CD4-positive, alpha-beta T cell treated with Interleukin-2 at 100 ng/mL for 4 hours (primary cell): ENCODE results near the gene THUMPD1.
"Not testable (repeated sequence)": the region's sequence is repeated elsewhere in the genome, so short reads cannot be mapped to it uniquely, and the experiment has no call there.

Experiments
- DNase-seq: peaks from one replicate; pipeline ENCODE4 v3.0.0-alpha.2; 2020; ENCODE audit warnings: low spot score

Gene THUMPD1

DNA sequence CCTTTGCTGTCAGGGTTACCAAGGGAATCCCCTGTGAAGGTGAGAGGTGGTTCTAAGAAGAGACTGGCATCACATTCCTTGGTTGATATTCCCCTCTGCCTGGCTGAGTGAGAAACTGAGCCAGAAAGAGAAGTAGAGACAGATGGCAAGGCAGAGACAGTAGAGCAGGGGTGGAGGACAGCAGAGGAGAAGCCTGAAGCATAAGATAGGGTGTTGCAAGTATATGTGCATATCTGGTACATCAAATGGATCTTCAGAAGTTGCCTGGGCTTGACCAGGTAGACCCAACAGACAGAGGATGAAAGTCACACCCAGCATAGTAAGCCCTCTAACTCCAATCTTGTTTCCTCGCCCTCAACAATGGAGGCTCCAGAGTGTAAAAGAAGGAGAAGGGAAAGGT lies 7.9 kb upstream of the THUMPD1 start:
- DNase-seq = no peak

DNA sequence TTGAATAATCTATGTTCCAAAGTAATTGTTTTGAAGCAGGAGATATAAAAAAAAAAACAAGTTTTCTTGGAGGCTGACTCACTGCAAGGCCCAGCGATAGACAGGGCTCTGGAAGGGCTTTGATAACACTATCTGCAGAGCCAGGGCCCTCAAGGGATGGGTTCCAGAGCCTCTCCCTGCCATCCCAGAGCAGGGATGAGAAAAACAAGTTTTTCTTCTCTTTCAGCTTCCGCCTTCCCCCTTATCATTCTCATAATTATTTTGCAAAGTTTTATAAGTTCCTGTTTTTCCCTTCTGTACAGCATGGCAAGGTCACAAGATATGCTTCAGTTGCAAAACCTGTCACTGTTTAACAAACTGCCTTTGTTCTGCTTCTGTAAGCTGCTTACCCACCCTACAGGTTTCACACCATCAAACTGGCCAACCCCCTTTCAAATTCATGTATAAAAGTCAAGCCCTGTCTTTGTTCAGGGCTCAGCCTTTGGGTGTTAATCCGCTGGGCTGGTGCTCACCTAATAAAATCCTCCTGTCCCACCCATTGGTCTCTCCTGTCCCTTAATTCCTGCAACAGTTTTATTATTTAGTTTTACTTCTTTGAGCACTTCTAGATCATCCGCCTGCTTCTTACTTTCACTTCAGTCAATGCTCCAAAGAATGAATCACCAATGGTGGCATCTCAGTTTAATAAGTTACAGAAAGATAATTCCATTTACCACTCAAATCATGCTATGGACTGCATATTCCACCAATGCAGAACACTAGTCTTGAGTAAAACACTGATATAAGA lies 5.6 kb upstream of the THUMPD1 start:
- no peak for DNase-seq

DNA sequence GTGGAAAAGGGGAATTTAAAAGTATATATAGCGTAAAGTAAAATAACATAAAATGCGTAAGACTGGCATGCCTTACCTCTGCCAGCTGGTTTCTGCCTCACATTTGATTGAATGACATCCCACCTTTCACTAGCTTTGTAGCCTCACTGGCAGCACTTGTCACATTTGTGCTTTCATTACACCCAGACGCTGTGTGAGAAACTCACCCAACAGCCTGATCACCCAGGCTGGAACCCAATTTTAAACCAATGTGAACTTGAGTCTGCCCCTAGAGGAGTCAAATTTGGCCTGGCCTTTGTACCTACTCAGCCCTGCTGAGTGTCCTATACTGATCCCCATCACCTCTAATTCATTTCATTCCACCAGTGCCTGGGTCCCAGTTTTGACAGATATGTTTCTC lies 4.8 kb upstream of the THUMPD1 start:
- no peak for DNase-seq

DNA sequence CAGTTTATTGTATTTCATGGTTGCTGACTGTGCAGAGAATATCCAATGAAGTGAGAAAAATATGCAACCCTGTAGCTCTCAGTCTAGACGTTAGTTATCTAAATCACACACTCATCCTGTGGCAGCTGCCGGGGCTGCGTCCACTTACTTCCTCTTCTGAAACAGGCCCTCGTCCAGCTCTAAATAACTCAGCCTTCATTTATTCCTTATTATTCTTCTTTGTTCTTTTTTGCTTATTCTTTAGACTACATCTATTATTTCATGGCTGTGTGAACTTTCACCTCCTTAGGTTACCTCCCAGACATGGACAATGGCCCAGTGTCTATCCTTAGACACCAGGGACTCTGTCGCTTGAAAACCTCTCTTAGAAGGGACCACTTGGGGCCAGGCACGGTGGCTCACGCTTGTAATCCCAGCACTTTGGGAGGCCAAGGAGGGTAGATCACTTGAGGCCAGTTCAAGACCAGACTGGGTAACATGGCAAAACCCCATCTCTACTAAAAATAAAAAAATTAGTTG lies 3.4 kb upstream of the THUMPD1 start:
- DNase-seq = no peak

DNA sequence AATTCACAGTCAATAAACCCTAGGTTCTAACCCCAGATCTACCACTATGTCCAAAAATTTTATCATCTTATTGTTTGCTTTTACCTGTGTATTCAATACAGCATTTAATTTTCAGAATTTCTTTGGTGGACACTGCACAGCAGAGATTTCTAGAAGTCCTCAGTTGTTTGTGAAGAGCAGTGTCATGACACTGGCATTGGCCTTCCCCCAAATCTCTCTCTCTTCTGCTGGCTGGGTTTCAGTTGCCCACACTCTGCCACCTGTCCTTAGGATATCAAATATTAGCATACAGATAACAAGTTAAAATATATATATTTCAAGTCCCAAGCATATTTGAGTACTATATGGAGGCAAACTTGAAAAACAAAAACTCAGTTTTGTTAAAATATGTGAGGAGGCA lies 2.0 kb upstream of the THUMPD1 start:
- DNase-seq = no peak

DNA sequence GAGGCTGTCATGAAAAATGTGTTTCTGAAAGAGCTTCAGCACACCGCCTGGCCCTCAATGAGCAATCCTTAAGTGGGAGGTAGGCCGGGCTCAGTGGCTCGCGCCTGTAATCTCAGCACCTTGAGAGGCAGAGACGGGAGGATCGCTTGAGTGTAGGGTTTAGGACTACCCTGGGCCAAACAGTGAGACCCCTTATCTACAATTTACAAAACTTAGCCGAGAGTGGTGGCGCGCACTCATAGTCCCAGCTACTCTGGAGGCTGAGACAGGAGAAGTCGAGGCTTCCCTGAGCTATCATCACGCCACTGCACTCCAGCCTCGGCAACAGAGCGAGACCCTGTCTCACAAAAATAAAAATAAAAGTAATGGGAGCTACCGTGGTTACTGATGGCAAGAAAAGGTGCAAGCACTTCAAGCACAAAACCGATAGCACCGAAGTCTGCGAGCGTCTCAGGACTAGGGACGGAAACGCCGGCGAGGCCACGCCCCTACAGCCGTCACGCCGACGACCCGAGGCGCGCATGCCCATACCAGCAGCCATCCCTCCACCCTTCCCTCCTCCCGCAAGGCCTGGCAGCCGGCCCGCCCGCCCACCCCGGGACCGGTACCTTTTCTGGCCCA lies 607 bp downstream of the THUMPD1 start:
- DNase-seq = peak; percentile 90

DNA sequence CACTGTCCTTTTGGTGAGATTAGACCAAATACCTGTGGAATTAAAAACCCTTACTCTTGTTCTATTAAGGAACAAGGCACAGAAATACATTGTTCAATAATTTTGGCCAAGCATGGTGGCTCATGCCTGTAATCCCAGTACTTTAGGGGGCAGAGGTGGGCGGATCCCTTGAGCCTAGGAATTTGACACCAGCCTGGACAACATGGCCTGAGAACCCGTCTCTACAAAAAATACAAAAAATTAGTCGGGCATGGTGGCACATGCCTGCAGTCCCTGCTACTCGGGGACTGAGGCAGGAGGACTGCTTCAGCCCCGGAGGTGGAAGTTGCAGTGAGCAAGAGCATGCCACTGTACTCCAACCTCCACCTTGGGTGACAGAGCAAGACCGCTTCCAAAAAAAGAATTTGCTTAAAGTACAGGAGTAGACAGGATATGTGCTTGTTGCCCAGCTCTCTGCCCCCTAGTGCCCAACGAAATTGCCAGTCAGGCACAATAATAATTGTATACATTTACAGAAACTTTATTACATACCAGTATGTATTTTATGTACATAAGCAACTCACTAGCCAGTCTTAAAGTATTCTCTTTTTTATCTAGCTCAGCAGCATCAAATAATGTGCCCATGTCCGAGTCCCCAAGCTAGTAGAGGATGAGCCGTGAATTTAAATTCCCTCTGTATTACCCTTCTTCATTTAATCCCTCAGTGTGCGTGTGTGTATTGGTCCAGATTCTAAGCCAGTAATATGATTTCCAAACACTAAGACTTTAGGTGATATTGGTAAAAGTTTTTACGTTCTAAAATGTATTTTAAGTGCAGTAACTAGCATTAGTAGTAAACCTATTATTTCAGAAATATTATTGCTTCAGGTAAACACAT lies 1.4 kb downstream of the THUMPD1 start:
- peak; percentile 27 for DNase-seq

DNA sequence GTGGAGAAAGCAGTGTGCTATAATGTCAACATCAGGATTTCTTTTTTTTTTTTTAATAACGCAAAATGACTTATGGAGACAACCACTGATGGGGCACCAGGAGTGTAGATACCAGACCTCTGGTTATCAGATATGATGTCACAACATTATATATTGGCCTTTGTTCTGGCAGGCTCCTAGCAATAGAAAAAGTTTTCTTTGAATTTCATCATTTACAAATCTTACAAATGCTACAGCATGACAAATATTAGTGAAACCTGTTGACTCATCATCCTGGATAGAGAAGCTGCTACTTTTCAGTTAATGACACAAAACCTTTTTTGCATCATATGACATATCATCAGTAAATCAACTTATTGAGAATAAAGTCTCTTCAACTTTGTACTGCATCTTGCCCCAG lies 6.1 kb downstream of the THUMPD1 start:
- no peak for DNase-seq

DNA sequence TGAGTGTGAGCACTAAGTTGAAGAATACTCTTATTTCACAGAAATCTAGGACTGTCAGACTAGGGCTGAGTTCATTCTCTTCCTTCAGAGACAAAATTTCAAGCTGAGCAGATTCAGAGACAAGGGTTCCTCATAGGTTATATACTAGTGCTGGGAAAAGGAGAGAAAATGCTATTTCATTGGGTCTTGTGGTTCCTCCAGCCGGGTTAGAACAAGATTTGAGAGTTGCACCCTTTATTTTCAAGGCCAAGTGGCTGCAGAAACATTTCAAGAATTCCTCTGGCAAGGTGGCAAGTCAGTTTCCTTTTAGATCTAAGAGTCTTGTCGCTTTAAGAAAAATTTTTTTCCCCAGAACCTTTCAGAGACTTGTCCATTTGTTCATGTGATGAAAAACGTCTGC lies 6.8 kb downstream of the THUMPD1 start:
- no peak for DNase-seq

DNA sequence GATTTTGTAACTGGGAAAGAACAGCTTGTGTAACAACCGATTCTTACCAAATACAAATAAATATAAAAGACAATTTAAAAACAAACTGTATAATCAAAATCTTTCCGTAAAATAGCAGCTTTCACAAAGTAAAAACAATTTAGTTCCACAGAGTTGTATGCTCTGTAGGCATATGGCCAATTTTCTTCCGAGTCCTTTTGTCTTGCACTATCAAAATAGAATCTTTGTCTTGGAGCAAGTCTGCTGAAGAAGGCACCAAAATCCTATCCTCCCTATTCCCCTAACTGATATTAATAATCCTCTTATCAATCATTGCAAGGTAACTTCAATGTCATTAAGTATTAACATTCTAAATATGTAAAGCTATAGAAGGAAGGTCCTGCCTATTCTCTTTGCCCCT lies 7.6 kb downstream of the THUMPD1 start:
- DNase-seq = no peak

DNA sequence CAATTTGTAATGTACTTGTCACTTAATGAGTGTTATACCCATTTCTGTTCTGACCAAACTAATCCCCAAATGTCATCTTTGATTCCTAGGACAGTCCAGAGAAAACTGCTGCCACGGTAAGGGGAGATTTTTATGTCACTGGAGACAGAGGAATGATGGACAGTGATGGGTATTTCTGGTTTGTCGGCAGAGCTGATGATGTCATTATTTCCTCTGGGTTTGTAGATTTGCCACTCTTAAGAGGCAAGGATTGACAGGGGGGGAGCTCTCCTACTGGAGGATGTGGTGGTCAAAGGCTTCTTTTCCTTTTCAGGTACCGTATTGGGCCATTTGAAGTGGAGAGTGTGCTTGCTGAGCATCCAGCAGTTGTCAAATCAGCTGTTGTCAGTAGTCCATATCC lies 12.5 kb downstream of the THUMPD1 start:
- no peak for DNase-seq

DNA sequence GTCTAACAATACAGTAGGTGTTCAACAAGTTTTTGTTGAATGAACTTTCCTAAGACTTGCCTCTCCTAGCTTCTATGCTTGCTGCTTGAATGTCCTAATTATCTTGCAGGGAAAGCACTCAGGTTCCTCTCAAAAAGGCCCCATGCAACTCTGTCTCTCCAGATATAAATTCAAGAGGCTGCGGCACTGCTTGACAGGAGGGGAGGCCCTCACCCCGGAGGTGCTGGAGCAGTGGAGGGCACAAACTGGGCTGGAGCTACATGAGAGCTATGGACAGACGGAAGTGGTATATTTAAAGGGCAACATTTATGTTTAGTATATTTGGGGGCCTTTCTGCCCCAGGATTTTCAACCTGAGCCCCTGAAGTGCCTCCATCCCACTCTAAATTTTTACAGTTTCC lies 14.4 kb downstream of the THUMPD1 start:
- DNase-seq = no peak

DNA sequence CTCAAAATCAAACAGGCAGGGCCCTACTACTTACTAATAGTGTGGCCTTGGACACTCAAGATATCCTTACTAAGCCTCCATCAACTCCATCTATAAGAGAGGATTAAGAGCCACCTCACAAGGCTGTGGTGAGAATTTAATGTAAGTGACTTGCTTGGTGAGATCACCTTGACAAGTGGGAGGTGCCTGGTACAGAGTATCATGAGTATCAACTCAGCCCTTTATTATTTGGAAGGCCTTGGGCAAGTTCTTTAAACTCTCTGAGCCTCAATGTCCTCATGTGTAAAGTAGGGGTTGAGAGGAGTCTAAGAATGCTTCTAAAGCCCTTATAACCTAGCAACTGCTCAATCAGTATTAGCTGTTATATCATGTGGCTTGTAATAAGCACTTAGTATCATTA lies 15.0 kb downstream of the THUMPD1 start:
- no peak for DNase-seq

DNA sequence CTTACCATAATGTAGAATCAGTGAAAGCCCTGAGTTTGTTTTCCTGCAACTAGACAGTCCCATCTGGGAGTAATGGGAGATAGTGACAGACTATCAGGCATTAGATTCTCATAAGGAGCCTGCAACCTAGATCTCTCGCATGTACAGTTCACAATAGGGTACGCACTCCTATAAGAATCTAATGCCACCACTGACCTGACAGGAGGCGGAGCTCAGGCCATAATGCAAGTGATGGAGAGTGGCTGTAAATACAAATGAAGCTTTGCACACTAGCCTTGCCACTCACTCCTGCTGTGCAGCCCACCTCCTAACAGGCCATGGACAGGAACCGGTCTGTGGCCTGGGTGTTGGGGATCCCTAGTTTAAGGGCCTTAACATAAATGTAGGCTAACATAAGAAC lies 21.4 kb downstream of the THUMPD1 start:
- no peak for DNase-seq

DNA sequence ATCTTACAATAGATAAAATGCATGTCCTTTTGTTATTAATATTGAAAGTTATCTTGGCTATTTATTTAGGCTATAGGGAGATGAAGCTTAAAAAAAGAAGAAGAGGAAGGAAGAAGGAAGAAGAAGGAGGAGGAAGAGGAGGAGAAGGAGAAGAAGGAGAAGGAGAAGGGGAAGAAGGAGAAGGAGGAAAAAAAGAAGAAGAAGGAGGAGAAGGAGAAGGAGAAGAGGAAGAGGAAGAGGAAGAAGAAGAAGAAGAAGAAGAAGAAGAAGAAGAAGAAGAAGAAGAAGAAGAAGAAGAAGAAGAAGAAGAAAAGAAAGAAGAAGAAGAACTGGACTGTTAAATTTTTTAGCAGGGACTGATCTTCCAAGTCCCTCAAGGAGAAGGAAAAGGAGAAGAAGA lies 23.9 kb downstream of the THUMPD1 start:
- not testable (repeated sequence) for DNase-seq

DNA sequence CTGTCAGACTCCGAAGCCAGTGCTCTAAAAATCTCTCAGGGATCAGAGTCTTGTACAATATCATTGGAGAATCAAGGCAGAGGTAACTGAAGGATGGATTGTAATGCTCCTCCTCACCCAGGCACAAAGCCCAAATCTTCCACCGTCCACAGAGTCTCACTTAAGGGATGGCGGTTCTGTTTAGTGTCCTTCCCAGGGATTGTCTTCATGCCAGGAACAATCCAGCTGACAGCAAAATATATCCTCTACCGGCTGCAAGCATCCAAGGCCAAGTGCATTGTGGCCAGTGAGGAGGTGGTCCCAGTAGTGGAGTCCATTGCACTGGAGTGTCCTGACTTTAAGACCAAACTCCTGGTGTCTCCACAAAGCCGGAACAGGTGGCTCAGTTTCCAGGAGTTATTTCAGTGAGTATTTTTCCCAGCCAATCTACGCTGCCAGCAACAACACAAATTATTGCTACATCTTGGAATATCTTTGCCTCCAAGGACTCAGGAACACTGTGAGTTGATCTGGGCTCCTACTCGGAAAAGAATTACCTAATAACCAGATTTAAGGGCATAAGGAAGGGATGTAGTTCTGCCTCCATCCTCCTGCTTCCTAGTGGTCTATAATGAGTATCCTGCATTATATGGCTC lies 30.2 kb downstream of the THUMPD1 start:
- no peak for DNase-seq

DNA sequence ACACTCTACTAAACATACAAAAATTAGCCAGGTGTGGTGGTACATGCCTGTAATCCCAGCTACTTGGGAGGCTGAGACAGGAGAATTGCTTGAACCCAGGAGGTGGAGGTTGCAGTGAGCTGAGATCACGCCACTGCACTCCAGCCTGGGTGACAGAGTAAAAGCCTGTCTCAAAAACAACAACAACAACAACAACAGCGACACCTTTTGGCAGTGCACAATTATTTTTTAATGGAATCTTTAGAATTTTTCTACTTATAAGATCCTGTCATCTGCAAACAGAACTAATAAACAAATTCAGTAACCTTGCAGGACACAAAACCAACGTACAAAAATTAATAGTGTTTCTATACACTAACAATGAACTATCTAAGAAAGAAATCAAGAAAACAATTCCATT lies 33.5 kb downstream of the THUMPD1 start:
- DNase-seq = not testable (repeated sequence)

DNA sequence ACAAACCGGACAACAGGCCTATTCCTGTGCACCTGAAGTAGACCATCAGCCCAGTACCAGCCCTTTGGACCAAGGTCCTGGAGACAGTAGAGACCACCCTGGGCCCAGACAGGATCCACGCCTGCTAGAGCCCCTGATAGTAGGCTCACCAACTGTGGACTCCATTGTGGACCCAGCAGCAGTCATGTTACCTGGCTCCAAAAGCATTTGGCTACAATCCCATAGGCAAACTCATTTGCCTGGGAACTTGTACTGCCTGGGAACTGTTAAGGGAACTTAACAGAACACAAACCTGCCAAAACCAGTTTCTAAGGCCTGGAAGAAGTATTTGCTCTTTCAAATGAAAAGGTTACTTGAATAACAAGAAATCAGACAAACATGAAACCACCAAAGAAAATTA lies 34.2 kb downstream of the THUMPD1 start:
- DNase-seq = no peak

DNA sequence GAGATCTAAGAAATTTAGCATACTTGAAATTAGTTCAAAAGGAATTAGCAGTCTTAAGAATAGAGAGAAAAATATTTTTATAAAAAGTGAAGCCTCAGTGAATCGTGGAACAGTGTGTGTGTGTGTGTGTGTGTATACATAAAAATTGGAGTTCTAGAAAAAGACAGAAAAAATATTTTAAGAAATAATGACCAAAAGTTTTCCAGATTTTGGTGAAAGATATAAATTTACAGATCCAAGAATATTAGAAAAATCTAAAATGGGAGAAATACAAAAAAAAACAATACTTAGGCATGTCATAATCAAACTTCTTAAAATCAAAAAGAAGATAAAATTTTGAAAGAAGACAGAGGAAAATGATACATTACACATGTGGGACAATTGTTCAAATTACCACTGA lies 35.6 kb downstream of the THUMPD1 start:
- not testable (repeated sequence) for DNase-seq

DNA sequence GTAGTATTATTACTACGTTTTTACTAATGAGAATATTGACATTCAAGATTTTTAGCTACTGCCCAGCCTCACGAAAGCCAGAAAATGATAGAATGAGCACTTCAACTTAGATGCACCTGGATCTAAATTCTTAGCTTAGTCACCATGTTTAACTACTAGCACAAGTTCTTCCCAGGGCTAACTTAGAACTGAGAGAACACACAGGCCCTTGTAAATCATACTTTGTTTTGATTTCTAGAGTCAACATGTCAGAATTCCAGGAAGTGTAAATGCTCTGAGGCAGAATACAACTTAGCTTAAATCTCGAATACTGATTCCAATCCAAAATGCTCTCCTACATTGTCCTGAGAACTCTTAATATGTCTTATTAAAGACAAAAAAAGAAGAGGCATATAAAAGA lies 37.3 kb downstream of the THUMPD1 start:
- no peak for DNase-seq

DNA sequence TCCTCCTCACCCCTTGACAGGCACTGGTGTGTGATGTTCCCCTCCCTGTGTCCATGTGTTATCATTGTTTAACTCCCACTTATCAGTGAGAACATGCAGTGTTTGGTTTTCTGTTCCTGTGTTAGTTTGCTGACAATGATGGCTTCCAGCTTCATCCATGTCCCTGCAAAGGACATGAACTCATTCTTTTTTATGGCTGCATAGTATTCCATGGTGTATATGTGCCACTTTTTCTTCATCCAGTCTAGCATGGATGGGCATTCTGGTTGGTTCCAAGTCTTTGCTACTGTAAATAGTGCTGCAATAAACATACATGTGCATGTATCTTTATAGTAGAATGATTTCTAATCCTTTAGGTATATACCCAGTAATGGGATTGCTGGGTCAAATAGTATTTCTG lies 39.9 kb downstream of the THUMPD1 start:
- not testable (repeated sequence) for DNase-seq

DNA sequence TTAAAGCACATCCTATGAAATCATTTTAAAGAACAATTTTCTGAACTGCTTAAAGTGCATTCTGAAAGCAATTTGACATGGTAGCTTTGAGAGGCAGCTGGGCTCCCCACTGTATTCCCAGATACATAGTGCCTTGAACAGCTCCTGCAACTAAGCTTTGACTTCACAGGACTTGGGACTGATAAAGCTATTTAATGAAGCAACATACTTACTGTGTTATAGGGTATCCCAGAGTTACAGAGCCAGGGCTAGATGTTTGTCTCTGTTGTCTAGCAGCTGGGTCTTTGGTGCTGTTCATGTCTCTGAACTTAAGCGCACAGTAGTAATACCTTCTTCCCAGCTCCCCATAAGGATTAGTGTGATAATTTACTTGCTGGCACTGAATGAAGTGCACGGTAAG lies 45.0 kb downstream of the THUMPD1 start:
- no peak for DNase-seq
